Epithelial cell of esophagus (primary cell): ENCODE data around the gene VPS37C.

Experiments used
- DNase-seq: peaks from one replicate; pipeline ENCODE4 v3.0.0; 2010; ENCODE audit warnings: low read depth
- H3K4me3 ChIP-seq: 2 replicates; pipeline ENCODE4 v1.5.1; 2011; ENCODE audit warnings: mild to moderate bottlenecking, low read length, control low read depth
- TF ChIP-seq, protein P1 (sequence below): IDR thresholded peaks from 2 replicates; pipeline ENCODE4 v1.5.1; 2011; ENCODE audit warnings: low read depth, mild to moderate bottlenecking, low read length, control low read depth, inconsistent platforms; ENCODE audit not compliant: insufficient read depth; ENCODE audit errors: missing control alignments

Gene VPS37C

DNA sequence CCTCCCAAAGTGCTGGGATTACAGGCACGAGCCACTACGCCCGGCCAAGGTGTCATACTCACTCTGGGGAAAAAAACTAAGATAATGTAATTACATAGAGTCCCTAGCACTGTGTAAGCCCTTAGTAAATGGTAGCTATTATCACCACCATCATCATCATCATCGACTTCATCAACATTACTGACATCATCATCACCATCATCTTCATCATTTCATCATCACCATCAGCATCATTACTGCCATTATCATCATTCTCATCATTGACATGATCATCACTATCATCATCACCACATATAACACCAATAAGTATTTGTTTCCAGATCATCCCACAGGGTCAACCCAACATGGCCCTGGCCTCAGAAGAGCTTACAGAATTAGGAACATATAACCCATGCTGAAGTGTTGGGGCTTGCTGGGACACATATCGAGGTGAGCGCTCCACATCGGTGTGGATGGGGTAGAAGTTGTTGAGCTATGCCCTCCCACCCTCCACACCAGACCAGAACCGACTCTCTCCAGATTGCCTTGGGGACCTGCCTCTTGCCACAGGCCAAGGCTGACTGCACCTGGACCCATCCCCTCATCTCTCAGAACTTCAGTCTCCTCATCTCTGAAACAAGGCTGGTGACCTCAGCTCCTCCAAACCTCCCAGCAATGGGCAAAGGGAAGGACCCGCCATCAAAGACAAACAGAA, 73.7 kb downstream of the VPS37C start:
- TF ChIP-seq, protein P1, sequence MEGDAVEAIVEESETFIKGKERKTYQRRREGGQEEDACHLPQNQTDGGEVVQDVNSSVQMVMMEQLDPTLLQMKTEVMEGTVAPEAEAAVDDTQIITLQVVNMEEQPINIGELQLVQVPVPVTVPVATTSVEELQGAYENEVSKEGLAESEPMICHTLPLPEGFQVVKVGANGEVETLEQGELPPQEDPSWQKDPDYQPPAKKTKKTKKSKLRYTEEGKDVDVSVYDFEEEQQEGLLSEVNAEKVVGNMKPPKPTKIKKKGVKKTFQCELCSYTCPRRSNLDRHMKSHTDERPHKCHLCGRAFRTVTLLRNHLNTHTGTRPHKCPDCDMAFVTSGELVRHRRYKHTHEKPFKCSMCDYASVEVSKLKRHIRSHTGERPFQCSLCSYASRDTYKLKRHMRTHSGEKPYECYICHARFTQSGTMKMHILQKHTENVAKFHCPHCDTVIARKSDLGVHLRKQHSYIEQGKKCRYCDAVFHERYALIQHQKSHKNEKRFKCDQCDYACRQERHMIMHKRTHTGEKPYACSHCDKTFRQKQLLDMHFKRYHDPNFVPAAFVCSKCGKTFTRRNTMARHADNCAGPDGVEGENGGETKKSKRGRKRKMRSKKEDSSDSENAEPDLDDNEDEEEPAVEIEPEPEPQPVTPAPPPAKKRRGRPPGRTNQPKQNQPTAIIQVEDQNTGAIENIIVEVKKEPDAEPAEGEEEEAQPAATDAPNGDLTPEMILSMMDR: no peak
- no peak for DNase-seq
- no peak overlapping the region for H3K4me3 ChIP-seq

GRCh38 chr11:61083601-61084147, 77.6 kb downstream of the VPS37C start:
- H3K4me3 ChIP-seq: no peak overlapping the region
- TF ChIP-seq, protein P1: no peak
- no peak for DNase-seq

- no peak overlapping the region for H3K4me3 ChIP-seq
- TF ChIP-seq, protein P1: no peak
- DNase-seq: no peak
These were observed 78.2 kb downstream of the VPS37C start for GRCh38 chr11:61082931-61083531.

- no peak for DNase-seq
- H3K4me3 ChIP-seq: no peak overlapping the region
- TF ChIP-seq, protein P1: no peak
These were observed 79.0 kb downstream of the VPS37C start for GRCh38 chr11:61082062-61082870.

DNA sequence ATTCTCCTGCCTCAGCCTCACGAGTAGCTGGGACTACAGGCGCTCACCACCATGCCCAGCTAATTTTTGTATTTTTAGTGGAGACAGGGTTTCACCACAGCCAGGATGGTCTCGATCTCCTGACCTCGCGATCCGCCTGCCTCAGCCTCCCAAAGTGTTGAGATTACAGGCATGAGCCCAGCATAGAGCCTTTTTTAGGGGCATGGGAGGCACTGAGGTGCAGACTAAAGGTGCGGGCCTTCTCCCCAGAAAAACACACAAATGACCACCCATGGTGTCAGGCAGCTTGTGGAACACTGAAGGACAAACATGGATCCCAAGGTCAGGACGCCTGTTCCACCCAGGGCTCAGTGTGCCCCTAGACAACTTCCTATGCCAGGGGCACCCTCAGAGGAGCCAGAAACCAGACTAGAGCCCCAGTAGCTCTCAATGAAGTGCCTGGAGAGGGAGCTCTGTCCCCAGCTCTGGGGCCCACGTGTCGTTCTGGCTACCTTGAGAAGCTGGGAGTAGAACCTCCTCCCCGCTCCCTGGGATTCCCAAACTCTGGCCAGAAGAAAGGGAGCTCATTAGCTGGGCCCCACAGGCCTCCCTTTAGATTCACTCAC, 80.1 kb downstream of the VPS37C start:
- no peak overlapping the region for H3K4me3 ChIP-seq
- TF ChIP-seq, protein P1: no peak
- DNase-seq: no peak

DNA sequence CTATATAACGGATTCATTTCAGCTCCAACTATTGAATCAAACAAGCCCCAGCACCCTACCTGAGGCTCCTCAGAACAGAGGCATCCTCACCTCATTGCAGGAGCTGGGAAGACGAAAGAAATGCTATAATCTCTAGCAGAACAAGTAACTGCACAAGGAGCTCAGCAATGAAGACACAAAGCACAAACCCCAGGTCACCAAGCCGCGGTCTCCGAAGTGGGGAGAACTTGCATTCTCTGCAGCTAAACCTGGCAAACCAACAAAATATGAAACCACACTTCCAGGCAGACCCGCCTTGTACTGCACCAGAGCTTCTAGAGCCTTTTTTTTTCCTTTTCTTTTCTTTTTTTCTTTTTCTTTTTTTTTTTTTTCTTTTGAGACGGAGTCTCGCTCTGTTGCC, 80.7 kb downstream of the VPS37C start:
- DNase-seq: no peak
- no peak overlapping the region for H3K4me3 ChIP-seq
- TF ChIP-seq, protein P1: no peak
